Amniotic epithelial cell (primary cell): Measurements from ENCODE around the gene WNT3A.
A peak's percentile ranks its signal among the peaks of the same experiment; 100 is the strongest.

Source experiments
- DNase-seq: peaks from one replicate; pipeline ENCODE4 v3.0.0-alpha.2; 2010; ENCODE audit warnings: low read depth

Gene WNT3A

GRCh38 chr1:228070173-228070572, 63.4 kb downstream of the WNT3A start:
- no peak for DNase-seq

GRCh38 chr1:228070851-228071250, 64.1 kb downstream of the WNT3A start:
- no peak for DNase-seq

- no peak for DNase-seq
Measured at GRCh38 chr1:228071839-228072657, 65.2 kb downstream of the WNT3A start.

GRCh38 chr1:228072658-228073043, 65.9 kb downstream of the WNT3A start:
- no peak for DNase-seq

GRCh38 chr1:228073061-228073856, 66.5 kb downstream of the WNT3A start:
- no peak for DNase-seq

GRCh38 chr1:228073857-228074545, 67.2 kb downstream of the WNT3A start:
- DNase-seq: no peak

- no peak for DNase-seq
Measured at GRCh38 chr1:228074954-228075730, 68.3 kb downstream of the WNT3A start.

GRCh38 chr1:228075801-228076271, 69.0 kb downstream of the WNT3A start:
- DNase-seq: no peak

GRCh38 chr1:228076796-228077430, 70.1 kb downstream of the WNT3A start:
- DNase-seq: no peak

GRCh38 chr1:228077565-228078330, 71.0 kb downstream of the WNT3A start:
- no peak for DNase-seq

GRCh38 chr1:228079013-228079412, 72.2 kb downstream of the WNT3A start:
- no peak for DNase-seq

- no peak for DNase-seq
Measured at GRCh38 chr1:228079601-228080263, 72.9 kb downstream of the WNT3A start.

GRCh38 chr1:228081144-228081543, 74.3 kb downstream of the WNT3A start:
- DNase-seq: no peak

- no peak for DNase-seq
Measured at GRCh38 chr1:228081578-228082213, 74.9 kb downstream of the WNT3A start.

- DNase-seq: peak; percentile 85
Measured at GRCh38 chr1:228082214-228082917, 75.6 kb downstream of the WNT3A start, which contains the start of gene ARF1. Gene ARF1, plus strand, starts transcription at chr1:228082708. Its CDS starts 14,407 bp downstream, at chr1:228097115.

- DNase-seq: no peak
Measured at GRCh38 chr1:228082918-228083870, 76.4 kb downstream of the WNT3A start.

GRCh38 chr1:228083871-228084278, 77.1 kb downstream of the WNT3A start:
- no peak for DNase-seq
